ENCODE results near the gene MYOZ2. TPM values are rescaled to one million over a fixed set of nuclear protein-coding genes. Genes with fewer than 3 reads are reported as not detected.

MYOZ2 gene
- total RNA-seq, 5 donors from 2014 or later (not counting 1 experiment from before 2014, with no cell fraction given) = not detected

GRCh38 chr4:119197772-119198212 is 62.2 kb downstream of the MYOZ2 start:
- H3K36me3 Mint-ChIP-seq = peaks cover 14% of the 10 kb centered on the region
- 91% methylated on average over 9 of the region's 11 CpGs for WGBS (ENCODE audit: insufficient coverage)
- no peak for DNase-seq
- H3K27me3 Mint-ChIP-seq = peaks cover 8 to 31% of the 10 kb centered on the region in 2 donors
- no peak overlapping the region for H3K27ac Mint-ChIP-seq
- Histone ChIP-seq H3K9me3 (no peaks in the 10 kb centered on the region), H3K27ac (ENCODE audit: low read length) (no peak overlapping the region), H3K4me1 (ENCODE audit: control insufficient read depth in 1 of 2, extremely low read depth in 1 of 2, insufficient read depth in 2 of 2, low read length in 2 of 2) (no peaks in the 10 kb centered on the region), H3K36me3 (ENCODE audit: control insufficient read depth in 2 of 2, extremely low read depth in 1 of 2, insufficient read depth in 1 of 2, low read length in 1 of 2) (no peaks in the 10 kb centered on the region), H3K4me3 (ENCODE audit: control insufficient read depth in 1 of 2, extremely low read depth in 1 of 2, low read length in 1 of 2) (no peak overlapping the region), H3K27me3 (replicated peaks in 1 of 2; ENCODE audit: control insufficient read depth in 2 of 2, extremely low read depth in 1 of 2, insufficient read depth in 2 of 2, low read length in 1 of 2) (no peaks in the 10 kb centered on the region)
- ChIA-PET CTCF (no interaction called here), POLR2A (no interaction called here)
- peaks cover 0 to 6% (median 0%) of the 10 kb centered on the region in 3 donors for H3K4me1 Mint-ChIP-seq
- peaks cover 0 to 2% (median 0%) of the 10 kb centered on the region in 3 donors for H3K9me3 Mint-ChIP-seq
- ATAC-seq (replicated peaks in 1 of 4) = no peak
- no peak overlapping the region for H3K4me3 Mint-ChIP-seq

DNA sequence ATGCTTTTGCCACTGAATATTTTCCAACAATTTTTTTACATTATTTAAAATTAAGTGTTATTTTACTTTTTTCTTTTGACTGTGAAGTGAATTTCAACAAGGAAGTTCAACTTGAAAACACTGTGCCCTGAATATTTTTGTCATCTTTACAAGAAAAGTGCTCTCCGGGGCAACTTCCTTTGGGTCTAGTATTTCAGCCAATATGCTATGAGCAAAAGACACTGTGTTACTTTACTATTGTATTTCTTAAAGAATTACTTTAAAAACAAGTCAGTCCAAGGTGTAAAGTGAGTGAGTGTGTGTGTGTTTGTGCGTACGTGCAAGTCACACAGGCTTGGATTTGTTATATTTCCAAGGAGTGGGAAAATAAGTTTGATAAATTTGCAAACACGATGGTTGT is 69.3 kb downstream of the MYOZ2 start:
- H3K9me3 ChIP-seq = no peaks in the 10 kb centered on the region
- no peaks in the 10 kb centered on the region for H3K9me3 Mint-ChIP-seq
- no peaks in the 10 kb centered on the region for H3K36me3 ChIP-seq (ENCODE audit: control insufficient read depth in 2 of 2, extremely low read depth in 1 of 2, insufficient read depth in 1 of 2, low read length in 1 of 2)
- no peaks in the 10 kb centered on the region for H3K4me1 ChIP-seq (ENCODE audit: control insufficient read depth in 1 of 2, extremely low read depth in 1 of 2, insufficient read depth in 2 of 2, low read length in 2 of 2)
- no peak overlapping the region for H3K27ac Mint-ChIP-seq
- H3K4me3 Mint-ChIP-seq = no peak overlapping the region
- no peak overlapping the region for H3K27ac ChIP-seq (ENCODE audit: low read length)
- ChIA-PET CTCF (no interaction called here), POLR2A (interaction anchor here in 1 of 2 donors (0.6 kb wide), 1 partner anchor 24 kb away, joined by 3 read pairs; no protein-coding TSS in a partner anchor)
- H3K27me3 ChIP-seq (replicated peaks in 1 of 2; ENCODE audit: control insufficient read depth in 2 of 2, extremely low read depth in 1 of 2, insufficient read depth in 2 of 2, low read length in 1 of 2) = no peaks in the 10 kb centered on the region
- no peak overlapping the region for H3K4me3 ChIP-seq (ENCODE audit: control insufficient read depth in 1 of 2, extremely low read depth in 1 of 2, low read length in 1 of 2)
- no CpG with 5 or more reads among the region's 4 CpGs for WGBS (ENCODE audit: insufficient coverage)
- ATAC-seq (replicated peaks in 1 of 4) = no peak
- DNase-seq = no peak
- H3K27me3 Mint-ChIP-seq = peaks cover 6 to 15% of the 10 kb centered on the region in 2 donors
- peaks cover 6% of the 10 kb centered on the region for H3K36me3 Mint-ChIP-seq
- peaks cover 0 to 10% (median 9%) of the 10 kb centered on the region in 3 donors for H3K4me1 Mint-ChIP-seq

- Mint-ChIP-seq H3K27ac (no peak overlapping the region), H3K36me3 (no peaks in the 10 kb centered on the region), H3K9me3 (no peaks in the 10 kb centered on the region), H3K4me3 (no peak overlapping the region), H3K4me1 (peaks cover 5 to 13% (median 11%) of the 10 kb centered on the region in 3 donors), H3K27me3 (peaks cover 4 to 7% of the 10 kb centered on the region in 2 donors)
- Histone ChIP-seq H3K4me1 (ENCODE audit: control insufficient read depth in 1 of 2, extremely low read depth in 1 of 2, insufficient read depth in 2 of 2, low read length in 2 of 2) (no peaks in the 10 kb centered on the region), H3K36me3 (ENCODE audit: control insufficient read depth in 2 of 2, extremely low read depth in 1 of 2, insufficient read depth in 1 of 2, low read length in 1 of 2) (no peaks in the 10 kb centered on the region), H3K27me3 (replicated peaks in 1 of 2; ENCODE audit: control insufficient read depth in 2 of 2, extremely low read depth in 1 of 2, insufficient read depth in 2 of 2, low read length in 1 of 2) (no peaks in the 10 kb centered on the region), H3K9me3 (no peaks in the 10 kb centered on the region), H3K4me3 (ENCODE audit: control insufficient read depth in 1 of 2, extremely low read depth in 1 of 2, low read length in 1 of 2) (no peak overlapping the region), H3K27ac (ENCODE audit: low read length) (no peak overlapping the region)
- CTCF ChIA-PET = no interaction called here
- no peak for DNase-seq
- POLR2A ChIA-PET = no interaction called here
- no peak for ATAC-seq (replicated peaks in 1 of 4)
These were observed 70.1 kb downstream of the MYOZ2 start for GRCh38 chr4:119205690-119206089.

- H3K4me1 ChIP-seq (ENCODE audit: control insufficient read depth in 1 of 2, extremely low read depth in 1 of 2, insufficient read depth in 2 of 2, low read length in 2 of 2) = no peaks in the 10 kb centered on the region
- peaks cover 4 to 5% of the 10 kb centered on the region in 2 donors for H3K27me3 Mint-ChIP-seq
- no peak overlapping the region for H3K4me3 ChIP-seq (ENCODE audit: control insufficient read depth in 1 of 2, extremely low read depth in 1 of 2, low read length in 1 of 2)
- no peaks in the 10 kb centered on the region for H3K9me3 ChIP-seq
- DNase-seq (no peak), ATAC-seq (replicated peaks in 1 of 4) (no peak)
- H3K27ac Mint-ChIP-seq = no peak overlapping the region
- no peaks in the 10 kb centered on the region for H3K9me3 Mint-ChIP-seq
- WGBS (ENCODE audit: insufficient coverage) = 60% methylated on average over 1 of the region's 1 CpG
- H3K36me3 ChIP-seq (ENCODE audit: control insufficient read depth in 2 of 2, extremely low read depth in 1 of 2, insufficient read depth in 1 of 2, low read length in 1 of 2) = no peaks in the 10 kb centered on the region
- POLR2A ChIA-PET = no interaction called here
- H3K4me3 Mint-ChIP-seq = no peak overlapping the region
- no peaks in the 10 kb centered on the region for H3K27me3 ChIP-seq (replicated peaks in 1 of 2; ENCODE audit: control insufficient read depth in 2 of 2, extremely low read depth in 1 of 2, insufficient read depth in 2 of 2, low read length in 1 of 2)
- no peak overlapping the region for H3K27ac ChIP-seq (ENCODE audit: low read length)
- H3K36me3 Mint-ChIP-seq = no peaks in the 10 kb centered on the region
- CTCF ChIA-PET = interaction anchor here in 1 of 2 donors (0.7 kb wide), 1 partner anchor 26 kb away, joined by 3 read pairs; no protein-coding TSS in a partner anchor
- H3K4me1 Mint-ChIP-seq = peaks cover 10 to 18% (median 16%) of the 10 kb centered on the region in 3 donors
These were observed 70.5 kb downstream of the MYOZ2 start for GRCh38 chr4:119206178-119206577.

DNA sequence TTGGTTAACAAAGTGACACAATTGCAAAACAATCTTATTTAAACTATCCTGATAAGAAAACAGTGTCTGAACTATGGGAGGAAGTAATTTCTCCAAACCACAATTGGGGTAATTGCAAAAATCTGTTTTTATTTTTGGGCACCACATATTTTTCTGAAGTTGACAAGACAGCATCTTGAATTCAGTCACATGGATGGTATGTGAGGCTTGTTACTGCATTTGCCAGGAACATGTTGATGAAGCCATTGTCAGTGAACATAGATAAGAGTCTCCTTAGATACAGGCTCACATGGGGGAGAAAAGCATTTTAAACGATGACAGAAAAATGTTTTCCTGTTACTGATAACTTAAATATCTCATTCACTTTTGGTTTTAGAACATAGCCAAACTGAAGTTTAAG is 71.4 kb downstream of the MYOZ2 start:
- CTCF ChIA-PET = interaction anchor here in 1 of 2 donors (1.0 kb wide), 1 partner anchor 165 kb away, joined by 3 read pairs; no protein-coding TSS in a partner anchor
- no peaks in the 10 kb centered on the region for H3K36me3 ChIP-seq (ENCODE audit: control insufficient read depth in 2 of 2, extremely low read depth in 1 of 2, insufficient read depth in 1 of 2, low read length in 1 of 2)
- Mint-ChIP-seq H3K27ac (no peak overlapping the region), H3K27me3 (peaks cover under 1% of the 10 kb centered on the region in 2 donors), H3K36me3 (no peaks in the 10 kb centered on the region), H3K4me1 (peaks cover 18 to 25% (median 24%) of the 10 kb centered on the region in 3 donors), H3K9me3 (no peaks in the 10 kb centered on the region), H3K4me3 (no peak overlapping the region)
- H3K4me3 ChIP-seq (ENCODE audit: control insufficient read depth in 1 of 2, extremely low read depth in 1 of 2, low read length in 1 of 2) = no peak overlapping the region
- ATAC-seq (replicated peaks in 1 of 4) = no peak
- no peak for DNase-seq
- POLR2A ChIA-PET = no interaction called here
- H3K4me1 ChIP-seq (ENCODE audit: control insufficient read depth in 1 of 2, extremely low read depth in 1 of 2, insufficient read depth in 2 of 2, low read length in 2 of 2) = peaks cover 0 to 3% of the 10 kb centered on the region in 2 experiments
- H3K27me3 ChIP-seq (replicated peaks in 1 of 2; ENCODE audit: control insufficient read depth in 2 of 2, extremely low read depth in 1 of 2, insufficient read depth in 2 of 2, low read length in 1 of 2) = no peaks in the 10 kb centered on the region
- H3K9me3 ChIP-seq = no peaks in the 10 kb centered on the region
- H3K27ac ChIP-seq (ENCODE audit: low read length) = no peak overlapping the region
- WGBS (ENCODE audit: insufficient coverage) = no CpG with 5 or more reads among the region's 1 CpG

- Mint-ChIP-seq H3K27ac (peak overlapping the region in 1 of 2 donors; percentile 4), H3K9me3 (no peaks in the 10 kb centered on the region), H3K4me3 (no peak overlapping the region), H3K27me3 (no peaks in the 10 kb centered on the region), H3K4me1 (peaks cover 32 to 33% (median 32%) of the 10 kb centered on the region in 3 donors), H3K36me3 (no peaks in the 10 kb centered on the region)
- ChIA-PET CTCF (interaction anchor here in 1 of 2 donors (0.6 kb wide), 1 partner anchor 42 kb away, joined by 3 read pairs; no protein-coding TSS in a partner anchor), POLR2A (interaction anchor here in 1 of 2 donors (0.6 kb wide), 1 partner anchor 197 kb away, joined by 3 read pairs; no protein-coding TSS in a partner anchor)
- H3K4me3 ChIP-seq (ENCODE audit: control insufficient read depth in 1 of 2, extremely low read depth in 1 of 2, low read length in 1 of 2) = no peak overlapping the region
- H3K4me1 ChIP-seq (ENCODE audit: control insufficient read depth in 1 of 2, extremely low read depth in 1 of 2, insufficient read depth in 2 of 2, low read length in 2 of 2) = peaks cover 3 to 8% of the 10 kb centered on the region in 2 experiments
- ATAC-seq (replicated peaks in 1 of 4) = no peak
- no peaks in the 10 kb centered on the region for H3K27me3 ChIP-seq (replicated peaks in 1 of 2; ENCODE audit: control insufficient read depth in 2 of 2, extremely low read depth in 1 of 2, insufficient read depth in 2 of 2, low read length in 1 of 2)
- H3K27ac ChIP-seq (ENCODE audit: low read length) = no peak overlapping the region
- H3K36me3 ChIP-seq (ENCODE audit: control insufficient read depth in 2 of 2, extremely low read depth in 1 of 2, insufficient read depth in 1 of 2, low read length in 1 of 2) = no peaks in the 10 kb centered on the region
- no peaks in the 10 kb centered on the region for H3K9me3 ChIP-seq
- DNase-seq = no peak
These were observed 73.4 kb downstream of the MYOZ2 start for GRCh38 chr4:119209077-119209476.

Data from T-cell (primary cell).